GM12878 (cell line): ENCODE measurements around the gene RNPEP. TPM values are rescaled to one million over a fixed set of nuclear protein-coding genes. Genes with fewer than 3 reads are reported as not detected.

Source experiments
- ATAC-seq: fragments of 200-7000 bp; cut with Tn5 transposase; 3 replicates; pipeline ENCODE4 v1.9.1; 2020; ENCODE audit warnings: mild to moderate bottlenecking, moderate library complexity
- BruUV-seq: library from RNA; stranded (reverse); fragments of 400-500 nt; replicated peaks from 2 replicates; lab custom pipeline; 2021; lab: Mats Ljungman, UMichigan
- CTCF ChIA-PET: fragments of 300-600 bp; sonication (Branson Sonifier 250); formaldehyde crosslinking; extraction: SDS; loops from one replicate; lab custom pipeline; 2021; ENCODE audit warnings: inconsistent platforms; lab: Yijun Ruan, JAX
- POLR2A ChIA-PET: fragments of 350-600 bp; formaldehyde crosslinking; extraction: SDS; loops from one replicate; lab custom pipeline; 2021; ENCODE audit warnings: inconsistent platforms; lab: Charles Lee
- RAD21 ChIA-PET: fragments of 300-600 bp; sonication (Branson Sonifier 250); formaldehyde crosslinking; loops from one replicate; lab custom pipeline; 2023; ENCODE audit warnings: antibody characterized with exemption; ENCODE audit not compliant: unreplicated experiment; lab: Charles Lee
- SMC1A ChIA-PET: fragments of 300-600 bp; sonication (Branson Sonifier 250); formaldehyde crosslinking; loops from one replicate; lab custom pipeline; 2023; ENCODE audit not compliant: unreplicated experiment, uncharacterized antibody; lab: Charles Lee
- DNase-seq: peaks from one replicate; pipeline ENCODE4 v3.0.0-alpha.2; 2011; ENCODE audit warnings: low read depth, low spot score
- FAIRE-seq: peaks from 3 replicates; lab custom pipeline; 2011; peaks lifted over from hg19 to GRCh38; lab: Jason Lieb, UNC
- H2AFZ ChIP-seq: 2 replicates; pipeline ENCODE4 v1.6.0; 2011; ENCODE audit warnings: low read depth, low read length, control low read depth; ENCODE audit not compliant: control insufficient read depth
- H3K27ac ChIP-seq: 2 replicates; pipeline ENCODE4 v1.5.1; 2011; ENCODE audit warnings: control low read depth; ENCODE audit not compliant: control insufficient read depth, insufficient read depth
- H3K27me3 ChIP-seq, 2 experiments: replicated peaks in 1 of 2; 2 replicates each; pipeline versions ENCODE4 v1.6.0 to v1.6.1; 2011; ENCODE audit warnings: low read length in 1 of 2; ENCODE audit not compliant: control insufficient read depth in 2 of 2, insufficient read depth in 2 of 2
- H3K36me3 ChIP-seq, 2 experiments: 2 replicates each; pipeline ENCODE4 v1.5.1; 2011; ENCODE audit warnings: low read length in 1 of 2; ENCODE audit not compliant: control insufficient read depth in 2 of 2, insufficient read depth in 2 of 2
- H3K4me1 ChIP-seq: 2 replicates; pipeline ENCODE4 v1.6.1; 2011; ENCODE audit warnings: mild to moderate bottlenecking, low read length, moderate library complexity, mixed read lengths; ENCODE audit not compliant: control insufficient read depth, insufficient read depth
- H3K4me2 ChIP-seq: 2 replicates; pipeline ENCODE4 v1.6.0; 2011; ENCODE audit warnings: control low read depth; ENCODE audit not compliant: control insufficient read depth, insufficient read depth
- H3K4me3 ChIP-seq: fragments of 200-600 bp; sonication (generic); 2 replicates; pipeline ENCODE4 v1.5.1; 2016
- H3K79me2 ChIP-seq: 2 replicates; pipeline ENCODE4 v1.6.0; 2011; ENCODE audit warnings: low read length; ENCODE audit not compliant: control insufficient read depth, insufficient read depth
- H3K9ac ChIP-seq: 2 replicates; pipeline ENCODE4 v1.8.0; 2011; ENCODE audit warnings: low read length, control low read depth, mixed read lengths; ENCODE audit not compliant: control insufficient read depth, insufficient read depth
- H3K9me3 ChIP-seq: replicated peaks from 3 replicates; pipeline ENCODE4 v1.5.1; 2011; ENCODE audit warnings: mild to moderate bottlenecking, low read length; ENCODE audit not compliant: control insufficient read depth, insufficient read depth
- H4K20me1 ChIP-seq: 2 replicates; pipeline ENCODE4 v1.6.0; 2011; ENCODE audit not compliant: control insufficient read depth, insufficient read depth
- PAX8 ChIP-seq: fragments of 450-650 bp; IDR thresholded peaks from 2 replicates; pipeline ENCODE4 v1.6.1; 2017; ENCODE audit warnings: mild to moderate bottlenecking, moderate library complexity
- in situ Hi-C: fragments of 300-500 bp; cut with MboI; formaldehyde crosslinking; loops from 9 replicates; pipeline ENCODE4 v1.14.3; 2018; ENCODE audit warnings: mixed read lengths
- intact Hi-C: fragments of 100-400 bp; cut with micrococcal nuclease; formaldehyde crosslinking; loops from one replicate; pipeline ENCODE4 v1.14.2; 2022; ENCODE audit not compliant: unreplicated experiment
- polyA plus RNA-seq, 11 experiments: library from polyadenylated mRNA; depleted of rRNA in 4 of 11; unstranded in 6 of 11; stranded (reverse) in 5 of 11; fragments of >200 nt; fragmentation: Nextera tagmentation in 4 of 11; fragmentation: Illumina TruSeq in 1 of 11; extraction: Ambion mirVana in 4 of 11; extraction: Trizol in 1 of 11; gene quantifications; 1 replicate in 1 of 11; 2 replicates in 10 of 11; pipeline versions ENCODE4 v1.2.1 to v1.2.3, GENCODE V29; 2011 to 2016; ENCODE audit warnings: inconsistent platforms in 2 of 11, missing spikeins in 2 of 11, low read depth in 1 of 11
- total RNA-seq, 4 experiments: library from RNA; depleted of rRNA in 3 of 4; stranded (reverse); fragments of >200 nt in 3 of 4; fragmentation: Illumina TruSeq in 1 of 4; extraction: Trizol in 1 of 4; gene quantifications; 2 replicates each; pipeline versions ENCODE4 v1.2.1 to v1.2.3, GENCODE V29; 2013 to 2021
- TF ChIP-seq, protein P1 (sequence below): fragments of 450-650 bp; IDR thresholded peaks from 2 replicates; pipeline ENCODE4 v1.6.1; 2017; ENCODE audit warnings: antibody characterized with exemption, mild to moderate bottlenecking, moderate library complexity

RNPEP gene
- total and polyA plus RNA-seq, 10 of the 15 experiments (the other 5 are each of a cell fraction or from before 2014, with no cell fraction given), result 18.3 to 68.2 (median 44.6) TPM

GRCh38 chr1:201949491-201949890 lies 33.0 kb upstream of the RNPEP start:
- intact Hi-C loops (no loop called here), in situ Hi-C loops (no loop called here)
- Histone ChIP-seq H4K20me1 (no peaks in the 10 kb centered on the region), H3K27me3 (peaks cover 8 to 17% of the 10 kb centered on the region in 2 experiments), H3K79me2 (no peaks in the 10 kb centered on the region), H3K4me2 (no peak overlapping the region), H3K9me3 (no peaks in the 10 kb centered on the region), H3K36me3 (no peaks in the 10 kb centered on the region), H3K9ac (no peak overlapping the region), H2AFZ (no peak overlapping the region)
- ChIA-PET POLR2A (no interaction called here), SMC1A (no interaction called here)
- FAIRE-seq (no peak), DNase-seq (no peak), ATAC-seq (no peak)
- BruUV-seq, result no TSS peak
- TF ChIP-seq, protein P1, sequence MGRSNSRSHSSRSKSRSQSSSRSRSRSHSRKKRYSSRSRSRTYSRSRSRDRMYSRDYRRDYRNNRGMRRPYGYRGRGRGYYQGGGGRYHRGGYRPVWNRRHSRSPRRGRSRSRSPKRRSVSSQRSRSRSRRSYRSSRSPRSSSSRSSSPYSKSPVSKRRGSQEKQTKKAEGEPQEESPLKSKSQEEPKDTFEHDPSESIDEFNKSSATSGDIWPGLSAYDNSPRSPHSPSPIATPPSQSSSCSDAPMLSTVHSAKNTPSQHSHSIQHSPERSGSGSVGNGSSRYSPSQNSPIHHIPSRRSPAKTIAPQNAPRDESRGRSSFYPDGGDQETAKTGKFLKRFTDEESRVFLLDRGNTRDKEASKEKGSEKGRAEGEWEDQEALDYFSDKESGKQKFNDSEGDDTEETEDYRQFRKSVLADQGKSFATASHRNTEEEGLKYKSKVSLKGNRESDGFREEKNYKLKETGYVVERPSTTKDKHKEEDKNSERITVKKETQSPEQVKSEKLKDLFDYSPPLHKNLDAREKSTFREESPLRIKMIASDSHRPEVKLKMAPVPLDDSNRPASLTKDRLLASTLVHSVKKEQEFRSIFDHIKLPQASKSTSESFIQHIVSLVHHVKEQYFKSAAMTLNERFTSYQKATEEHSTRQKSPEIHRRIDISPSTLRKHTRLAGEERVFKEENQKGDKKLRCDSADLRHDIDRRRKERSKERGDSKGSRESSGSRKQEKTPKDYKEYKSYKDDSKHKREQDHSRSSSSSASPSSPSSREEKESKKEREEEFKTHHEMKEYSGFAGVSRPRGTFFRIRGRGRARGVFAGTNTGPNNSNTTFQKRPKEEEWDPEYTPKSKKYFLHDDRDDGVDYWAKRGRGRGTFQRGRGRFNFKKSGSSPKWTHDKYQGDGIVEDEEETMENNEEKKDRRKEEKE, result no peak
- TF ChIP-seq PAX8, result no peak
- TF ChIP-seq, all 136 proteins: peak for 0
- H3K4me1 ChIP-seq, result no peaks in the 10 kb centered on the region
- no peak overlapping the region for H3K4me3 ChIP-seq
- RAD21 ChIA-PET, result no interaction called here
- CTCF ChIA-PET, result interaction anchor here (0.7 to 2.5 kb wide), 2 partner anchors 23 to 53 kb away, joined by 4 to 11 read pairs; no protein-coding TSS in a partner anchor
- no peak overlapping the region for H3K27ac ChIP-seq
